Anterior cingulate cortex (tissue), 58 donors: Measurements from ENCODE around the gene LSR.
"Not testable (repeated sequence)": the region's sequence is repeated elsewhere in the genome, so short reads cannot be mapped to it uniquely, and the experiment has no call there.

Source experiments
- DNase-seq, 58 donors: peaks; one replicate each; lab custom pipeline; 2025; lab: John Stamatoyannopoulos, UW

Gene LSR

DNA sequence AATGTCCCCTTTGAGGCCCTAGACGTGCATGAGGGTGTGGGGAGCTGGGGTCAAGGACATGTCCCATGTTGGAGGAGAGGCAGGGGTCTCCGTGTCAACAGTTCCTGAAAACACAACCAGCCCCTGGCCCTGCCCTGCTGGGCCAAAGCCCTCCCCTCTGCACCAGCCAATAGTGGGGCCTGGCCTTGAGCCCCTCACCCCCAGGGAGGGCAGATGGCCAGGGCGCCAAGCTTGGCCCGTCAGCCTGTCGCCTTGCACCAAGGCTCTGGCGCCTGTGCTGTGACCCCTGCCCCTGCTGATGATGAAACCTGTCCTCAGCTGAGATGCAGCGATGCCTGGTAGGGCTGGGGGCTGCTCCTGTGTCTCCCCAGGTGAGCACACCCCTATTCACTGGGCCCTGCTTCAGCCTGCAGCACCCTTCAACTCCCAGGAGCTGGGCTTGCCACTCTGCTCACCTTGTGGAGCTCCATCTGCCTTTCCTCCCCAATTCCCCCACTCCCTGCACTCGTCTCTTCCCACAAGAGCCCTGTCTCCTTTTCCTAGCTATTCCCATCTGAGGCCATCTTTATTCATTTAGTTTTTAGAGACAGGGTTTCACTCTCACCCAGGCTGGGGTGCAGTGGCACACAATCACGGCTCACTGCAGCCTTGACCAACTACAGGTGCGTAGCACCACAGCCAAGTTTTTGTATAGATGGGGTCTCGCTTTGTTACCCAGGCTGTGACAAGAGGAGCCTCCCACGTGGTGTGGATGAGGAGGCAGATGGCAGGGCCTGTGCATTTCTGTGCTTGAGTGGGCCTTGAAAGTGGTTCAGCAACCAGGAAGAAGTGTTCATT, 31.4 kb downstream of the LSR start:
- DNase-seq = peak in 1 of 58 donors; percentile 31

DNA sequence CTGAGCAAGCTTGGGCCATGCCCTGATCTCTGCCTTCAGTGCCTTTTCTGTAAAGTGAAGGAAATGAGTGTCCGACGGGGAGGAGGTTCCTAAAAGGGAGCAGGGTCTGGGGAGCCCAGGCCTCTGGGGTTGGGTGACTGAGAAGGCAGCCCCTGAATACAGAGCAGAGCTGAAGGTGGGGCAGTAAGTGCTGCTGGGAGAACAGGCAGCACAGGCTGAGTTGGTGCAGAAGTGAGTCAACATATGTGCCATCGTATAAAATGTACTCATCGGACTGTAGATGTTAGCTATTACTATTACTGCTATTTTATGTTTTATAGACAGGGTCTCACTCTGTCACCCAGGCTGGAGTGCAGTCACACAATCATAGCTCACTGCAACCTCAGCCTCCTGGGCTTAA, 32.5 kb downstream of the LSR start:
- no peak for DNase-seq

DNA sequence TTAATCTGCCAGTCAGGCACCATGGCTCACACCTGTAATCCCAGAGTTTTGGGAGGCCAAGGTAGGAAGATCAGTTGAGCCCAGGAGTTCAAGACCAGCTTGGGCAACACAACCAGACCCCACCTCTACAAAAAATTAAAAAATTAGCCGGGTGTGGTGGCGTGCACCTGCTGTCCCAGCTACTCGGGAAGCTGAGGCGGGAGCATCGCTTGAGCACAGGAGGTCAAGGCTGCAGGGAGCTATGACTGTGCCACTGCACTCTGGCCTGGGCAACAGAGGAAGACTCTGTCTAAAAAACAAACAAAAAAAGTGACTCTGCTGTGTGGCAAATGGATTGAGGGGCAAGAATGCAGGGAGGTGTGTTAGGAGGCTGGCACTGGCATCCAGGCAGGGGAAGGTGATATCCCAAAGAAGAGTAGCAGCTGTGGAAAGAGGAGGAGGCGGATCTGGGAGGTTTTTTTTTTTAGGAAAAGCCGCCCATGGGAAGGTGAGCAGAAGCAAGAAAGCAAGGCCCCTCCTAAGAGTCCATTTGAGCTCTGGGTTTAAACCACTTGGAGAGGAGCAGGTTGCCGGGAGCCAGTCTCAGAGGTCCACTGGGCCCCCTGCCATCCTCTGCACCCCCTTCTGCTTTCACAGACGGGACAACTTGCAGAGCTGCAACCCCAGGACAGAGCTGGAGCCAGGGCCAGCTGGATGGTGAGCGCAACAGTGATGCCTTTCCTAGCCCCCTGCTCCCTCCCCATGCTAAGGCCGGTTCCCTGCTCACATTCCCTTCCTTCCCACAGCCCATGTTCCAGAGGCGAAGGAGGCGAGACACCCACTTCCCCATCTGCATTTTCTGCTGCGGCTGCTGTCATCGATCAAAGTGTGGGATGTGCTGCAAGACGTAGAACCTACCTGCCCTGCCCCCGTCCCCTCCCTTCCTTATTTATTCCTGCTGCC, 35.6 kb downstream of the LSR start:
- peak in 2 of 58 donors; percentile 13 to 51 for DNase-seq

DNA sequence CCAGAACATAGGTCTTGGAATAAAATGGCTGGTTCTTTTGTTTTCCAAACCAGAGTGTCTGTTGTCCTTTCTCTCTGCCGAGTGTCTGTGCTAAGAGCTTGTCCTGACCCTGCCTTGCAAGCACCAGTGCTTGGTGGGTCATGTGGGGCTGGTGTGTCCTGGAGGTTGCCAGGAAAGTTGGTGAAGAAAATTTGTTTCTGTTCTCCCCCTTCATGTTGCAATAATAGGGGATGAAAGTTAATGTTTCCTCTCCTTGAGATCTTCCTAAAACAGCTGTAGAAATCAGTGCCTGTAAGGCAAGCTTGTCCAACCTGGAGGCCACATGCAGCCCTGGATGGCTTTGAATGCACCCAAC, 36.3 kb downstream of the LSR start:
- DNase-seq = peak in 1 of 58 donors; percentile 13

DNA sequence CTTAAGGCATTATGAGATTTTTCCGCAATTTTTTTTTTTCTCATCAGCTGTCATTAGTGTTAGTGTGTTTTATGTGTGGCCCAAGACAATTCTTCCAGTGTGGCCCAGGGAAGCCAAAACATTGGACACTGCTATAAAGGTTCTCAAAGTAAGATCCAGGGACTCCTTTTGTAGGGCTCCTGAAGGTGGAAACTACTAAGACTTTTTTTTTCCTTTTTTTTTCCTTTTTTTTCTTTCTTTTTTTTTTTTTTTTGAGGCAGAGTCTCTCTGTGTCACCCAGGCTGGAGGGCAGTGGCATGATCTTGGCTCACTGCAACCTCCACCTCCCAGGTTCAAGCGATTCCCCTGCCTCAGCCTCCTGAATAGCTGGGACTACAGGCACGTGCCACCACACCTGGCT, 36.7 kb downstream of the LSR start:
- not testable (repeated sequence) for DNase-seq

DNA sequence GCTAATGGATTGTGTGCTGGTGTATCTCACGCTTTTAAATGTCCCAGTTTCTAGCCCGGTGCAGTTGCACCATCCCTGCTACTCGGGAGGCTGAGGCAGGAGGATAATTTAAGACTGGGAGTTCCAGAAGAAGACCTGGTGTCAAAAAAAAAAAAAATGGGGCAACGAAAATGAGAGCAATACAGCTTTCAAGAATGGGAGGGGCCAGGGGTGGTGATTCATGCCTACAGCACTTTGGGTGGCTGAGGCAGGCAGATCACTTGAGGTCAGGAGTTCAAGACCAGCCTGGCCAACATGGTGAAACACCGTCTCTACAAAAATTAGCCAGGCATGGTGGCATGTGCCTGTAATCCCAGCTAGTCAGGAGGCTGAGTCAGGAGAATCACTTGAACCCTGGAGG, 37.3 kb downstream of the LSR start:
- DNase-seq = not testable (repeated sequence)

DNA sequence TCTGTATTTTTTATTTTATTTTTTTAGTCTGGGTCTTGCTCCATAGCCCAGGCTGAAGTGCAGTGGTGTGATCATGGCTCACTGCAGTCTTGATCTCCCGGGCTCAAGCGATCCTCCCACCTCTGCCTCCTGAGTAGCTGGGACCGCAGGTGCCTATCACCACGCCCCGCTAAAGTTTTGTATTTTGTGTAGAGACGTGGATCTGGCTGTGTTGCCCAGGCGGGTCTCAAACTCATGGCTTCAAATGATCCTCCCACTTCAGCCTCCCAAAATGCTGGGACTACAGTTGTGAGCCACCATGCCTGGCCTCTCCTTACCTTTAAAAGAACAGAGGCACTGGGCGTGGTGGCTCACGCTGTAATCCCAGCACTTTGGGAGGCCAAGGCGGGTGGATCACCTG, 38.9 kb downstream of the LSR start:
- DNase-seq = no peak

DNA sequence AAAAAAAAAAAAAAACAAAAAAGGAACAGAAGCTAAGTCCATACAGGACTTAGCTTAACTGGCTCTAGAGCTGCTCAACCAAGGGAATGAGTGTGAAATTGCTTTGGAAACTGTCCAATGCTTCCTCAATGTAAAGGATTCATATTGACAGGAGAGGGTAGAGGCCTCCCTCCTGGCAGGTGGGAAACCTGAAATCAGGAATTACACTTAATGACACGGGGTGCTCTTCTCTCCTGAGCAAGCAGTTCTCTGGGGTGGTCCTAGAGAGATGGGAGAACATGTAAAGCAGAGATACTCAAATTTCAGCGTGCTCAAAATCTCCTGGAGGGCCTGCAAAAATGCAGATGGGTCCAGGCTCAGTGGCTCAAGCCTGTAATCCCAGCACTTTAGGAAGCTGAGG, 39.5 kb downstream of the LSR start:
- no peak for DNase-seq

DNA sequence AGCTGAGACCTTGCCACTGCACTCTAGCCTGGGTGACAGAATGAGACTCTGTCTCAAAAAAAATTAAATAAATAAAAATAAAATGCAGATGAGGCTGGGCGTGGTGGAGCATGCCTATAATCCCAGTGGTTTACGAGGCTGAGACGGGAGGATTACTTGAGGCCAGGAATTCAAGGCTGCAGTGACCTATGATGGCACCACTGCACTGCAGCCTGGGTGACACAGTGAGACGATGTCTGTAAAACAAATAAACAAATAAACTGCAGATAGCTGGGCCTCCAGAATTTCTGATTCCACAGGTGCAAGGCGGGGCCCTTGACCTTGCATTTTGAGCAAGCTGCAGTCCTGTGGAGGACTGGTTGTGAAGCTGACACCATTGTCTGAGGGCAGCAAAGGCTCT, 40.1 kb downstream of the LSR start:
- DNase-seq = no peak

DNA sequence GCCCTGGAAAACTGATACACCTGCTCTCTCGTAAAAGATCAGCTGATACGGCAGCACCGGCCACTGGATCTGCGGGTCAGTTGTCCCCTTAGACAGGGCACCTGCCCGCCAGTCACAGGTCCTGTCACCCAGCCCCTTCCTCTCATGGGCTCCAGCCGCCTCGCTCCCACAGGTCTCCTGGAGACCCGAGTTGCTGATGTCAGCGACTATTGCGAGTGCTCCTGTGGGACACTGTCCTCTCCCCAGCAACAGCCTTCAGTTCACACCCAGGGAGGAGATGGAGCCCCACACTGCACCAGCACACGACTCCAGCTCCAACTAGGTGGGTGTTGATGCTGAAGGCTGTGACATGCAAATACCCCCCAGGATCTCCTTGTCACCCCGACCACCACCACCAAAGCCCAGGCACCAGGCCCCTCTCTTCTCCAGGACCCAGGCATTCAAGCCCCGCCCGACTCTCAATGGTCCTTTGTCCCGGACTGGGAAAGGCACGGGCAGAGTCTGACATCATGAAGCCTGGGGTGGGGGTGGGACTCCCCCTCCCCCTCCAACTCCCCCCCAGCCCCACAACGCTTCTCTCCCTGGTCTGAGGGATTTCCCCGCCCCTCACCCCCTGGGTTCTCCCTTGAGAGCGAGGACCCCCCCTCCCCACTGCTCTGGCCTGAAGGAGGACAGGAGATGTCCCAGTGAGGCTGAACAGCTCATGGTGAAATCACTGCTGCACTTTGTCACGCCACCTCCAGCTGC, 41.8 kb downstream of the LSR start:
- peak in 45 of 58 donors; percentile 29 to 89 (median 66) for DNase-seq

DNA sequence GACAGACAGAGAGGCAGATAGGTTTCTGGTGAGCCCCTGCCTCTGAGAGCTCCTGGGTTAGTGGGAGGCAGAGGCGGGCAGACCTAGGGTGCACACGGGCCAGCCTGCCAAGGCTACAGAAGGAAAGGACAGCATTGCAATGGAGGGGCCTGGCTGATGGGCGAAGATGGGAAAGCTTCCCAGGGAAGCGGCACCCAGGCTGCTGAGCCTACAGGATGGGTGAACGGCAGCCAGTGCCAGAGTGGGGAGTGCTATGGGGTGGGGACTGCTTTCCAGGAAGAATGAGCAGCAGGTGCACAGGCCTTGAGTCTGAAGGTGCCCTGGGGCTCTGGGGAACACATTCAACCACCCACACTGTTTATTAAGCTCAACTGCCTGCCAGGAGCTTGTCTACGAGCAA, 42.5 kb downstream of the LSR start:
- DNase-seq = peak in 8 of 58 donors; percentile 43 to 73 (median 59)

DNA sequence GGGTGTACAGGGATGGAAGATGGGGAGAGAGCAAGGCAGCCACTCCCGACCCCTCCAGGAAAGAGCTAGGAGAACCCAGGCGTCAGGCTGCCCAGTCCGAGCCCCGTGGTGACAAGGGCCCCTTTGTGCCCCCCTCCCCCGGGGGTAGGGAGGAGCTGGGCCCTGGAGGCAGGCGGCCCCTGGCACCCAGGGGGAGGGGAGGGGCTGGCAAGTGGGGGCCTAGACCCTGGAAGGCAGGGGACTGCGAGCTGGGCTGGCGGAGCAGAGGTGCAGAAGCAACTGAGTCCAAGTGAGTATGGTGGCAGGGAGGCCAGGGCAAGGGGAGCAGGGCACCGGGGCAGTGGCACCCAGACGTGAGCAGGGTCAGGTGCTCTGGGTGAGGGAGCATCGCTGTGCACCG, 43.1 kb downstream of the LSR start, which contains the start of gene MAG:
MAG (plus strand) TSS at position 246 of the 400 bp plus-strand sequence. CDS start 3,248 bp downstream, outside the sequence.
- DNase-seq = peak in 53 of 58 donors; percentile 22 to 96 (median 78)

DNA sequence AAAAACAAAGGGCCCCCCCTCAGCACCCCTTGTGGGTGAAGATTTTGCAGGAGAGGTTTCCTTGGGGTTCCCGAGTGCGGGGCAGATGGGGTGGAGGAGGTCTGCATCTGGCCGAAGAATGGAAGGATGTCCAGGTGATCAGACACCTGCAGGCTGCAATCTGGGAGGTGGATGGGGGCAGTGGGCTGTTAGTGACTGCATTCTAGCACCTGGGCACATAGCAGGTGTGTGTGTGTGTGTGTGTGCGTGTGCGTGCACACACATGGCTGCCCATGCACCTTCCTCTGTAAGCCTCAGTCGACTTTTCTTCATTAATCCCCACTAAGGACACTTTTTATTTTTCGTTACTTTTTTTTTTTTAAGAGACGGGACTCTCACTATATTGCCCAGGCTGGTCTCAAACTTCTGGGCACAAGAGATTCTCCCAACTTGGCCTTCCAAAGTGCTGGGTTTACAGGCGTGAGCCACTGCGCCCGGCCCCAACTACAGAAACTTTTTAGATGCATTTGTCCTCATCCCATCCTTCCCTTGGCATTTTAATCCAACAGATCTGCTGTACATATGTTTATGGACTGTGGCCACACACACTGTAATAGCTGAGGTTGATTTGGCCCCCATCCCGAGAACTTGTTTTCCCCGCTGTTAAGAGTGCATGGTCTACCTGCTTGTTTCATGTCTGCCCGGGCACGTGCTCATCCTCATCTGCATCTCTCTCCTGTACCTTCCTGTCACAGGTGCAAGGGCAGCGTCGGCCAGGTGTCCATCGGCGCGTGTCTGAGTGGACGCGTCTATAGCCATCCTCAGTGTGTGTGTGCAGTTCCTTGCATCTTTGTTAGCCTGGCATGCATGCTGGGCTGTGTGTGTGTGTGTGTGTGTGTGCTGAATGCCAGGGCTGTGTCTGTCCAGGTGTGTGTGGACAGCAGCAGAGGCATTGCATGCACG, 43.9 kb downstream of the LSR start:
- no peak for DNase-seq

DNA sequence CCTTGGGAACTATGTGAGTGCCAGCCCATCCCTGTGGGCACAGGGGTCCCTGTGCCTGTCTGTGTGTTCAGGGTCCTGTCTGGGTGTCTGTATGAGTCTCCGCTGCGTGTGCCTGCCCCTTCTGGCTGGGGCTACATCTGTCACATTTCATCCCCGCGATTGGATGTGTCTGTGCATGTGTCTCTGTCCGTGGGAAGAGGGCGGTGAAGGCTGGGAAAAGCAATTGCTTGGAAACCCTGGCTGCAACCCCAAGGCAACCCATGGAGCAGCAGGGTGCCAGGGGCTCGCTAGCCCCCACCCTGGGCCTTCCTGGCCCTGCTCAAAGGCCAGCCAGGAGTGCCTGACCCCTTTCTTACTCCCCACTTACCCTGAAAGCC, 44.5 kb downstream of the LSR start:
- DNase-seq = peak in 41 of 58 donors; percentile 13 to 70 (median 46)

DNA sequence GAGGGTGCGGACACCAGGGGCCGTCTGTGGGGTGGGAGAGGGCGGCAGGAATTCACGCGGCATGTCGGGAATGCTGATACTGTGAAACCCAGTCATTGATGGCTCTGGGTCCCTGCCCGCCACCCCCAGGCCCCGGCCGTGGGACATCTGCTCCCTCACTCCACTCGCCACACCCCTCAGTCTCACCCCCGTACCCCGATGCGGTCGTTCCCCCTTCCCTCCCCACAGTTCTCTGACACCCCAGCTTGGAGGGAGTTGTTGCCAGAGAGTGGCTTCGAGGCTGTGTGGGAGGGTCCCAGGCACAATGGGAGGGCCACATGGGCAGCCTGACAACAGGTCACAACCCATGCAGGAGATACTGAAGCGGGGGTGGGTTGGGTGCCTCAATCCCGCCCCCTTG, 45.0 kb downstream of the LSR start:
- peak in 2 of 58 donors; percentile 16 to 60 for DNase-seq

DNA sequence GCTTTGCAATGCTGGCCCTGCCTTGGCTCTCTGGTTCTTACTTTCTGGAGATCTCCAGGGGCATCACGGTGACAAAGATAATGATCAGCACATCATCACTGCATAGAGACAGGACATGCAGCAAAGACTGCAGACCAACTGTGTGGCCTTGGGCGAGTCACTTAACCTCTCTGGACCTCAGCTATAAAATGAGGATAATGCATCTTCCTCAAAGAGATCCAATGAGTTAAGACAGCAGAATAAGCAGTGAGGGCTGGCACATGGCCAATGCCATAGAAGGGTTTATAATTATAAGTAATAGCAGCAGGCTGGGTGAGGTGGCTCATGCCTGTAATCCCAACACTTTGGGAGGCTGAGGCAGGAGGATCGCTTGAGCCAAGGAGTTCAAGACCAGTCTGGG, 45.5 kb downstream of the LSR start:
- DNase-seq = peak in 1 of 58 donors; percentile 38

DNA sequence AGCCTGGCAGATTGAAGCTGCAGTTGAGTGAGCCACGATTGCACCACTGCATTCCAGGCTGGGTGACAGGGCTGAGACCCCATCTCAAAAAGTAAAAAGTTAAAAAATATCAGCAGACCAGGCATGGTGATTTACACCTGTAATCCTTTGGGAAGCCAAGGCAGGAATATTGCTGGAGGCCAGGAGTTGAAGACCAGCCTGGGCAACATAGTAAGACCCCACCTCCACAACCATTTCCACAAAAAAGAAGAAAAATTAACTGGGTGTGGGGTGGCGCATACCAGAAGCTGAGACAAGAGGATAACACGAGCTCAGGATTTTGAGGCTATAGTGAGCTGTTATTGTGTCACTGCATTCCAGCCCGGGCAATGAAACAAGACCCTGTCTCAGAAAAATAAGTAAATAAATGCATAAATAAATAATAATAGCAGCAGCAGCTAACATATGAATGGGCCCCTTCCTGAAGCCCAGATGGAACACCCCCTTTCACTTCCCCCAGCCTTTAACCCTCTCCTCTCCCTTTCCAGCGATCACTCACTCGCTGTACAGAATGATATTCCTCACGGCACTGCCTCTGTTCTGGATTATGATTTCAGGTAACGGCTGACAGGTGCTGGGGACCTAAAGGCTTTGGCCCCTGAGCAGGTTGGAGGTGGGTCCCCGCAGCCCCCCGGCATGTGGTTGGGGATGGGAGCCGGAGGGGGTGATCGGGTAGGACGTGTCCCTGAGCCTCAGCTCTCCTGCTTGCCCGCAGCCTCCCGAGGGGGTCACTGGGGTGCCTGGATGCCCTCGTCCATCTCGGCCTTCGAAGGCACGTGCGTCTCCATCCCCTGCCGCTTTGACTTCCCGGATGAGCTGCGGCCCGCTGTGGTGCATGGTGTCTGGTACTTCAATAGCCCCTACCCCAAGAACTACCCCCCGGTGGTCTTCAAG, 46.3 kb downstream of the LSR start:
- no peak for DNase-seq

DNA sequence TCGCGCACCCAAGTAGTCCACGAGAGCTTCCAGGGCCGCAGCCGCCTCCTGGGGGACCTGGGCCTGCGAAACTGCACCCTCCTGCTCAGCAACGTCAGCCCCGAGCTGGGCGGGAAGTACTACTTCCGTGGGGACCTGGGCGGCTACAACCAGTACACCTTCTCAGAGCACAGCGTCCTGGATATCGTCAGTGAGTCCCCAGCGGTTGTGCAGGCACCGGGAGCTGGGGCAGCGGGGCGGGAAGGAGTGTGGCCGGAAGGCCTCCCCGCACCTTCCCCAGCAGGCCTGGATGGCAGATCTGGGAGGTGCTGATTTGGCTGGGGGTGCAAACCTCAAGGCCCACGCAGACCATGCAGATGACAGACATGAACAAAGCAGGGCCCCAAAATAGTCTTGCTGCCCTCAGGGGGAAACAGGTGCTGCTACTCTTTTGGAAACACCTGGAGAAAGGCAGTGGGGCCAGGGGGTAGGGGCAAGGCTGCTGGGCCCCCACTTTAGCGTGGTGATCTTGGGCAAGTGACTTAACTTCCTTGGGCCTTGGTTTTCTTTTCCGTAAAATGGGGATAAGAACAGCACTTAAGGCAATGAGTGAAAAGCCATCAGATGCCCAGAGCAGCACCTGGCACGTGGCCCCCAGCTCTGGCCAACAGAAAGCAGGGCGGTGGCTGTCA, 47.1 kb downstream of the LSR start:
- no peak for DNase-seq
